Stimulated activated naive CD8-positive, alpha-beta T cell treated with anti-CD3 and anti-CD28 coated beads, Interleukin-15, Interleukin-2, amounts not matched to agents 100 ng/mL and 50 ng/mL, for 24 hours (primary cell): Measurements from ENCODE around the gene LBX1.

Source experiments
- H3K27ac Mint-ChIP-seq: one replicate; pipeline ENCODE4 v1.8.0; 2021; ENCODE audit warnings: mild to moderate bottlenecking, mixed read lengths
- H3K27me3 Mint-ChIP-seq: one replicate; pipeline ENCODE4 v1.8.0; 2021; ENCODE audit warnings: mixed read lengths
- H3K36me3 Mint-ChIP-seq: one replicate; pipeline ENCODE4 v1.8.0; 2021; ENCODE audit warnings: low read depth, mixed read lengths
- H3K4me1 Mint-ChIP-seq: one replicate; pipeline ENCODE4 v1.8.0; 2021; ENCODE audit warnings: low read depth, mixed read lengths
- H3K4me3 Mint-ChIP-seq: one replicate; pipeline ENCODE4 v1.8.0; 2021; ENCODE audit warnings: mild to moderate bottlenecking, mixed read lengths
- H3K9me3 Mint-ChIP-seq: one replicate; pipeline ENCODE4 v1.8.0; 2021; ENCODE audit warnings: mixed read lengths

The LBX1 gene

GRCh38 chr10:101257491-101257890 lies 28.2 kb upstream of the LBX1 start:
- Mint-ChIP-seq H3K4me3 (no peak overlapping the region), H3K27ac (no peak overlapping the region), H3K4me1 (no peaks in the 10 kb centered on the region), H3K9me3 (peaks cover 5% of the 10 kb centered on the region), H3K27me3 (peaks cover 49% of the 10 kb centered on the region), H3K36me3 (no peaks in the 10 kb centered on the region)

- Mint-ChIP-seq H3K27ac (no peak overlapping the region), H3K4me1 (no peaks in the 10 kb centered on the region), H3K4me3 (no peak overlapping the region), H3K36me3 (no peaks in the 10 kb centered on the region), H3K27me3 (peaks cover 45% of the 10 kb centered on the region), H3K9me3 (peaks cover 5% of the 10 kb centered on the region)
Observed at GRCh38 chr10:101257084-101257483, 27.8 kb upstream of the LBX1 start.

- Mint-ChIP-seq H3K27me3 (peaks cover 43% of the 10 kb centered on the region), H3K9me3 (peaks cover 5% of the 10 kb centered on the region), H3K4me3 (no peak overlapping the region)
Observed at GRCh38 chr10:101256387-101256786, 27.1 kb upstream of the LBX1 start.

GRCh38 chr10:101250136-101250535 lies 20.9 kb upstream of the LBX1 start:
- H3K36me3 Mint-ChIP-seq = no peaks in the 10 kb centered on the region
- H3K27me3 Mint-ChIP-seq = peaks cover 42% of the 10 kb centered on the region
- H3K27ac Mint-ChIP-seq = no peak overlapping the region
- H3K4me3 Mint-ChIP-seq = no peak overlapping the region
- no peaks in the 10 kb centered on the region for H3K4me1 Mint-ChIP-seq
- H3K9me3 Mint-ChIP-seq = no peaks in the 10 kb centered on the region

More at GRCh38 chr10:101256387-101256786, 27.1 kb upstream of the LBX1 start:
- H3K4me1 Mint-ChIP-seq = no peaks in the 10 kb centered on the region
- H3K36me3 Mint-ChIP-seq = no peaks in the 10 kb centered on the region
- no peak overlapping the region for H3K27ac Mint-ChIP-seq

GRCh38 chr10:101249171-101249581 lies 19.9 kb upstream of the LBX1 start:
- Mint-ChIP-seq H3K4me1 (no peaks in the 10 kb centered on the region), H3K9me3 (no peaks in the 10 kb centered on the region), H3K27me3 (peaks cover 43% of the 10 kb centered on the region), H3K4me3 (no peak overlapping the region), H3K36me3 (no peaks in the 10 kb centered on the region), H3K27ac (no peak overlapping the region)

GRCh38 chr10:101246639-101247038 lies 17.4 kb upstream of the LBX1 start:
- no peaks in the 10 kb centered on the region for H3K36me3 Mint-ChIP-seq
- peaks cover 42% of the 10 kb centered on the region for H3K27me3 Mint-ChIP-seq
- no peak overlapping the region for H3K4me3 Mint-ChIP-seq
- no peak overlapping the region for H3K27ac Mint-ChIP-seq
- H3K9me3 Mint-ChIP-seq = no peaks in the 10 kb centered on the region
- no peaks in the 10 kb centered on the region for H3K4me1 Mint-ChIP-seq

GRCh38 chr10:101244321-101245050 lies 15.2 kb upstream of the LBX1 start:
- Mint-ChIP-seq H3K36me3 (no peaks in the 10 kb centered on the region), H3K4me3 (no peak overlapping the region), H3K27me3 (peaks cover 57% of the 10 kb centered on the region), H3K27ac (no peak overlapping the region), H3K4me1 (no peaks in the 10 kb centered on the region), H3K9me3 (no peaks in the 10 kb centered on the region)

GRCh38 chr10:101241840-101242707 lies 12.8 kb upstream of the LBX1 start:
- Mint-ChIP-seq H3K4me1 (peaks cover 12% of the 10 kb centered on the region), H3K4me3 (no peak overlapping the region), H3K27me3 (peaks cover 71% of the 10 kb centered on the region)

GRCh38 chr10:101238732-101239105 lies 9.5 kb upstream of the LBX1 start:
- Mint-ChIP-seq H3K27ac (no peak overlapping the region), H3K9me3 (no peaks in the 10 kb centered on the region), H3K4me1 (peaks cover 14% of the 10 kb centered on the region), H3K4me3 (no peak overlapping the region), H3K27me3 (peaks cover 71% of the 10 kb centered on the region), H3K36me3 (no peaks in the 10 kb centered on the region)

More at GRCh38 chr10:101241840-101242707, 12.8 kb upstream of the LBX1 start:
- Mint-ChIP-seq H3K9me3 (no peaks in the 10 kb centered on the region), H3K27ac (no peak overlapping the region), H3K36me3 (no peaks in the 10 kb centered on the region)

- no peaks in the 10 kb centered on the region for H3K9me3 Mint-ChIP-seq
- H3K4me1 Mint-ChIP-seq = peaks cover 14% of the 10 kb centered on the region
- H3K4me3 Mint-ChIP-seq = no peak overlapping the region
- H3K36me3 Mint-ChIP-seq = no peaks in the 10 kb centered on the region
- no peak overlapping the region for H3K27ac Mint-ChIP-seq
- peaks cover 74% of the 10 kb centered on the region for H3K27me3 Mint-ChIP-seq
Observed at GRCh38 chr10:101237982-101238731, 8.9 kb upstream of the LBX1 start.

- Mint-ChIP-seq H3K27ac (no peak overlapping the region), H3K27me3 (peaks cover 76% of the 10 kb centered on the region), H3K4me1 (peaks cover 14% of the 10 kb centered on the region), H3K36me3 (no peaks in the 10 kb centered on the region), H3K9me3 (no peaks in the 10 kb centered on the region), H3K4me3 (peak overlapping the region; percentile 60)
Observed at GRCh38 chr10:101237081-101237981, 8.1 kb upstream of the LBX1 start.

- Mint-ChIP-seq H3K36me3 (no peaks in the 10 kb centered on the region), H3K27ac (no peak overlapping the region), H3K4me1 (peaks cover 14% of the 10 kb centered on the region), H3K9me3 (no peaks in the 10 kb centered on the region), H3K4me3 (peak overlapping the region; percentile 60), H3K27me3 (peaks cover 83% of the 10 kb centered on the region)
Observed at GRCh38 chr10:101236376-101237080, 7.3 kb upstream of the LBX1 start.

GRCh38 chr10:101235766-101236165 lies 6.5 kb upstream of the LBX1 start:
- Mint-ChIP-seq H3K27ac (no peak overlapping the region), H3K9me3 (no peaks in the 10 kb centered on the region), H3K4me3 (no peak overlapping the region)

More at GRCh38 chr10:101235766-101236165, 6.5 kb upstream of the LBX1 start:
- no peaks in the 10 kb centered on the region for H3K36me3 Mint-ChIP-seq
- peaks cover 83% of the 10 kb centered on the region for H3K27me3 Mint-ChIP-seq
- H3K4me1 Mint-ChIP-seq = peaks cover 14% of the 10 kb centered on the region
